Measurements from ENCODE around the gene NF1. TPM values are rescaled to one million over a fixed set of nuclear protein-coding genes. Genes with fewer than 3 reads are reported as not detected.
A peak's percentile ranks its signal among the peaks of the same experiment; 100 is the strongest.

Gene NF1
- total RNA-seq, 1 donor from 2014 or later, result 42.5 TPM

DNA sequence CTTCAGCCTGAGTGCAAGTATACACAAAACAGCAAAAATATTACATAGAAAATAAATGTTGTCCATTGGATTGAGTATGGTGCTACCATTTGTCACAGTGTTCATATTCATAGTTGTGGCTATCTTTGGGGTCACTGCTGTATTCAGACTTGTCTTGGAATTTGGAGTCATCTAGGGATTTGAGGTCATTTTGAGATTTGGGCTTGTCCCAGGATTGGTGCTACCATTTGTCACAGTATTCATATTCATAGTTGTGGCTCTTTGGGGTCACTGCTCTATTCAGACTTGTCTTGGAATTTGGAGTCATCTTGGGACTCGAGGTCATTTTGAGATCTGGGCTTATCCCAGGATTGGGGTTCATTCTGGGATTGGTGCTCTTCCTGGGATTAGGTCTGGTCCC lies 177.5 kb downstream of the NF1 start:
- Histone ChIP-seq H3K27ac (replicated peaks) (no peak overlapping the region), H3K4me1 (peaks cover 55% of the 10 kb centered on the region), H3K4me3 (no peak overlapping the region), H3K27me3 (ENCODE audit: low read depth) (no peaks in the 10 kb centered on the region), H3K9me3 (replicated peaks) (no peaks in the 10 kb centered on the region), H3K36me3 (peaks cover 28% of the 10 kb centered on the region)
- intact Hi-C loops (cut with micrococcal nuclease), result no loop called here
- DNase-seq, result no peak
- TF ChIP-seq, protein P1, sequence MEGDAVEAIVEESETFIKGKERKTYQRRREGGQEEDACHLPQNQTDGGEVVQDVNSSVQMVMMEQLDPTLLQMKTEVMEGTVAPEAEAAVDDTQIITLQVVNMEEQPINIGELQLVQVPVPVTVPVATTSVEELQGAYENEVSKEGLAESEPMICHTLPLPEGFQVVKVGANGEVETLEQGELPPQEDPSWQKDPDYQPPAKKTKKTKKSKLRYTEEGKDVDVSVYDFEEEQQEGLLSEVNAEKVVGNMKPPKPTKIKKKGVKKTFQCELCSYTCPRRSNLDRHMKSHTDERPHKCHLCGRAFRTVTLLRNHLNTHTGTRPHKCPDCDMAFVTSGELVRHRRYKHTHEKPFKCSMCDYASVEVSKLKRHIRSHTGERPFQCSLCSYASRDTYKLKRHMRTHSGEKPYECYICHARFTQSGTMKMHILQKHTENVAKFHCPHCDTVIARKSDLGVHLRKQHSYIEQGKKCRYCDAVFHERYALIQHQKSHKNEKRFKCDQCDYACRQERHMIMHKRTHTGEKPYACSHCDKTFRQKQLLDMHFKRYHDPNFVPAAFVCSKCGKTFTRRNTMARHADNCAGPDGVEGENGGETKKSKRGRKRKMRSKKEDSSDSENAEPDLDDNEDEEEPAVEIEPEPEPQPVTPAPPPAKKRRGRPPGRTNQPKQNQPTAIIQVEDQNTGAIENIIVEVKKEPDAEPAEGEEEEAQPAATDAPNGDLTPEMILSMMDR (IDR thresholded peaks at IDR 0.05; ENCODE audit: borderline replicate concordance), result no peak

DNA sequence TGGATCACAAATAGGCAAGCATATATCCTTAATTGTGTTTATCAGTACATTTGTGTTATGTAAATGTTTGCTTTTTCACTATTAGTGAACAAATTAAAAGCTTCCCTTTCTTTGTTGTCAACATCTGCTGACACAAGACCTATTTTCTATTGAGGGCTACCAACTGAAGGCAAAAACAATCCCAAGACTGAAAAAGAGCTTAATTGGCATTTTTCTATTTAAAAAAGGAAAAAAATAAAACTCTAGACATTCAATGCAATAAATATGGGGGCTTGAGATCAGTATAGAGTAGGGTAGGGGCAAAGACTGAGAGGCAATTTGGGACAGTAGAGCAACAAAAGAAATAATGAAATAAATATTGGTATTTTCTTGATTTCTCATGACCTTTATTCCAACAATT lies 178.0 kb downstream of the NF1 start:
- DNase-seq, result no peak
- Histone ChIP-seq H3K4me3 (no peak overlapping the region), H3K27me3 (ENCODE audit: low read depth) (no peaks in the 10 kb centered on the region), H3K9me3 (replicated peaks) (no peaks in the 10 kb centered on the region), H3K4me1 (peaks cover 55% of the 10 kb centered on the region), H3K36me3 (peaks cover 32% of the 10 kb centered on the region), H3K27ac (replicated peaks) (no peak overlapping the region)
- TF ChIP-seq, protein P1 (IDR thresholded peaks at IDR 0.05; ENCODE audit: borderline replicate concordance), result no peak
- intact Hi-C loops (cut with micrococcal nuclease), result no loop called here

DNA sequence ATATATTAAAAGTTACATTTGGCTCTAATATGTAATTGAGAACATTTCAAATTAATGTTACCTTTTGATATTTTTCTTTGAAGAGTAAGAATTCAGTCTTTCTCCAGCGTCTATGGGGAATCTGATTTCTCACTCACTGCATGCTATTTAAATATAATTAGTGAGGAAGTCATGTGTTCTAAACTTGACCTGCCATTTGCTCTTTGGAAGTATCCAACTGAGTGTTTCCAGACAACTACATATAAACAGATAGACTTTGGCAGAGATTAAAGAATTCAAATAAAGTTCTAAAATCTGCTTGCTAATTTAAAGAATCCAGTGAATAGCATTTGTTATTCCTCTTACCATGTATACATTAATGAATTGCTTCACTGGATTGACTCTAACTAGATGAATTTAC lies 178.7 kb downstream of the NF1 start:
- Histone ChIP-seq H3K4me1 (peaks cover 48% of the 10 kb centered on the region), H3K36me3 (peaks cover 29% of the 10 kb centered on the region), H3K27me3 (ENCODE audit: low read depth) (no peaks in the 10 kb centered on the region), H3K9me3 (replicated peaks) (no peaks in the 10 kb centered on the region), H3K27ac (replicated peaks) (peak overlapping the region; percentile 8), H3K4me3 (no peak overlapping the region)
- no peak for DNase-seq
- intact Hi-C loops (cut with micrococcal nuclease), result no loop called here
- TF ChIP-seq, protein P1 (IDR thresholded peaks at IDR 0.05; ENCODE audit: borderline replicate concordance), result no peak

DNA sequence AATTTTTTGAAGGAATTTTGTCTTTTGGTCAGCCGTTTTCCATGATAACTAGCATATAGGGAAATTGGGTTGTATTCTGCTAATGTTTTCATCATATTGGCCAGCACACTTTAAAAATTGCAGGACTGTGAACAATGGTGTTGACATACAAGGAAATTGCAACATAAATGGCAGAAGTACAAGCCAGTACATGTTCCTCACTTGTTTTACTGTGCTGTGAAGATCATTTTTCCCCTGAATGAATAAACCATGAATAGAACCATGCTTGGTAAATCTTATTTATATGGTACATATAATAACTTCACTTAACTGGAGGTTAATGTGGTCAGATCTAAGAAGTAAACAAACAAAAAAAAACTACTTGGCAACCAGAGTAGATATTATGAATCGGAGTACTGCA lies 179.5 kb downstream of the NF1 start:
- intact Hi-C loops (cut with micrococcal nuclease), result no loop called here
- Histone ChIP-seq H3K4me3 (no peak overlapping the region), H3K27ac (replicated peaks) (peak overlapping the region; percentile 8), H3K9me3 (replicated peaks) (no peaks in the 10 kb centered on the region), H3K36me3 (peaks cover 27% of the 10 kb centered on the region), H3K27me3 (ENCODE audit: low read depth) (no peaks in the 10 kb centered on the region), H3K4me1 (peaks cover 41% of the 10 kb centered on the region)
- TF ChIP-seq, protein P1 (IDR thresholded peaks at IDR 0.05; ENCODE audit: borderline replicate concordance), result no peak
- DNase-seq, result no peak

DNA sequence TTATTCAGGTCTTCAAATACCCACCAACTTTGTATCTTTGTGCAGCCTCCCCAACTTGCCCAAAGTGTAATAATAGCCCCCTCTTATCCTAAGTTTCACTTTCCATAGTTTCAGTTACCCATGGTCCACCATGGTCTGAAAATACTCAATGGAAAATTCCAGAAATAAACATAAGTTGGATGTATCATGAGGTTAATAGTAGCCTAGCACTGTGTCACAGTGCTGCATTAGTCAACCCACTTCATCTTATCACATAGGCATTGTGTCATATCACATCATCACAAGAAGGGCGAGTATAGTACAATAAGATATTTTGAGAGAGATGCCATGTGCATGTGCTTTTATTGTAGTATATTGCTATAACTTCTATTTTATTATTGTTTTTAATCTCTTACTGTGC lies 180.3 kb downstream of the NF1 start:
- H3K27ac ChIP-seq (replicated peaks), result peak overlapping the region; percentile 8
- intact Hi-C loops (cut with micrococcal nuclease), result no loop called here

More for the DNA sequence above, 180.3 kb downstream of the NF1 start:
- Histone ChIP-seq H3K27me3 (ENCODE audit: low read depth) (no peaks in the 10 kb centered on the region), H3K36me3 (peaks cover 21% of the 10 kb centered on the region), H3K4me3 (no peak overlapping the region), H3K4me1 (peaks cover 32% of the 10 kb centered on the region), H3K9me3 (replicated peaks) (no peaks in the 10 kb centered on the region)
- DNase-seq, result no peak
- TF ChIP-seq, protein P1 (IDR thresholded peaks at IDR 0.05; ENCODE audit: borderline replicate concordance), result no peak

All from left ventricle myocardium inferior (tissue), 1 donor.